IMR-90 (cell line): Measurements from ENCODE around the gene PTHLH. TPM values are rescaled to one million over a fixed set of nuclear protein-coding genes. Genes with fewer than 3 reads are reported as not detected.

Experiments
- ATAC-seq: fragments of 200-7000 bp; cut with Tn5 transposase; 2 replicates; pipeline ENCODE4 v1.9.1; 2020; ENCODE audit warnings: low read depth, mild to moderate bottlenecking, moderate library complexity
- BruUV-seq: library from RNA; stranded (reverse); fragments of 400-500 nt; replicated peaks from 2 replicates; lab custom pipeline; 2021; lab: Mats Ljungman, UMichigan
- CTCF ChIA-PET: fragments of 300-600 bp; formaldehyde crosslinking; extraction: SDS; loops from one replicate; lab custom pipeline; 2021; ENCODE audit warnings: antibody characterized with exemption; lab: Yijun Ruan, JAX
- POLR2A ChIA-PET: fragments of 300-600 bp; sonication (Branson Sonifier 250); formaldehyde crosslinking; loops from one replicate; lab custom pipeline; 2022; ENCODE audit warnings: antibody characterized with exemption; ENCODE audit not compliant: unreplicated experiment; lab: Charles Lee
- DNase-seq: peaks from one replicate; pipeline ENCODE4 v3.0.0; 2013
- H2AFZ ChIP-seq: replicated peaks from 2 replicates; pipeline ENCODE3; 2013; ENCODE audit warnings: low read length, mild to moderate bottlenecking; ENCODE audit not compliant: poor library complexity
- H2AK5ac ChIP-seq: 2 replicates; pipeline ENCODE4 v1.6.1; 2013; ENCODE audit warnings: low read depth, low read length, inconsistent platforms
- H2AK9ac ChIP-seq: replicated peaks from 2 replicates; pipeline ENCODE3; 2013; ENCODE audit warnings: mild to moderate bottlenecking, low read depth, low read length, moderate library complexity; ENCODE audit not compliant: poor library complexity
- H2BK120ac ChIP-seq: 2 replicates; pipeline ENCODE4 v1.6.1; 2013; ENCODE audit warnings: low read depth, low read length, inconsistent platforms
- H2BK15ac ChIP-seq: 3 replicates; pipeline ENCODE4 v1.6.1; 2013; ENCODE audit warnings: low read depth, low read length, inconsistent platforms
- H2BK20ac ChIP-seq: 2 replicates; pipeline ENCODE4 v1.6.1; 2013; ENCODE audit warnings: low read depth, mild to moderate bottlenecking, inconsistent platforms, low read length, moderate library complexity
- H2BK5ac ChIP-seq: 2 replicates; pipeline ENCODE4 v1.6.1; 2013; ENCODE audit warnings: mild to moderate bottlenecking, low read depth, low read length, inconsistent platforms; ENCODE audit not compliant: poor library complexity, severe bottlenecking
- H3K14ac ChIP-seq: replicated peaks from 2 replicates; pipeline ENCODE4 v1.6.1; 2013; ENCODE audit warnings: low read depth, low read length, inconsistent platforms
- H3K18ac ChIP-seq: 2 replicates; pipeline ENCODE4 v1.6.1; 2013; ENCODE audit warnings: low read depth, low read length, control low read depth
- H3K23ac ChIP-seq: 2 replicates; pipeline ENCODE4 v1.6.1; 2013; ENCODE audit warnings: low read depth, low read length, inconsistent platforms
- H3K27ac ChIP-seq: 2 replicates; pipeline ENCODE4 v1.5.1; 2013; ENCODE audit warnings: mild to moderate bottlenecking, control low read depth, low read length; ENCODE audit not compliant: insufficient read depth
- H3K27me3 ChIP-seq: 2 replicates; pipeline ENCODE4 v1.6.1; 2013; ENCODE audit warnings: low read length; ENCODE audit not compliant: control insufficient read depth, insufficient read depth
- H3K36me3 ChIP-seq: 2 replicates; pipeline ENCODE4 v1.6.1; 2013; ENCODE audit warnings: low read length, mixed read lengths; ENCODE audit not compliant: control insufficient read depth, insufficient read depth
- H3K4ac ChIP-seq: 2 replicates; pipeline ENCODE4 v1.6.1; 2013; ENCODE audit warnings: low read depth, low read length, inconsistent platforms
- H3K4me1 ChIP-seq: 2 replicates; pipeline ENCODE4 v1.6.1; 2013; ENCODE audit warnings: low read length, mixed read lengths; ENCODE audit not compliant: control insufficient read depth, insufficient read depth
- H3K4me2 ChIP-seq: 2 replicates; pipeline ENCODE4 v1.6.1; 2013; ENCODE audit warnings: low read depth, mild to moderate bottlenecking, control low read depth, low read length, moderate library complexity
- H3K4me3 ChIP-seq: 2 replicates; pipeline ENCODE4 v1.5.1; 2013; ENCODE audit warnings: low read depth, mild to moderate bottlenecking, control low read depth, low read length, moderate library complexity; ENCODE audit not compliant: insufficient read depth
- H3K56ac ChIP-seq: 2 replicates; pipeline ENCODE4 v1.6.1; 2013; ENCODE audit warnings: low read length, inconsistent platforms; ENCODE audit not compliant: insufficient read depth; ENCODE audit errors: extremely low read depth
- H3K79me1 ChIP-seq, 2 experiments: 2 replicates each; pipeline ENCODE4 v1.6.1; 2013; ENCODE audit warnings: low read length in 2 of 2, inconsistent platforms in 1 of 2, low read depth in 1 of 2
- H3K9ac ChIP-seq: 2 replicates; pipeline ENCODE4 v1.6.1; 2013; ENCODE audit warnings: low read depth, low read length, control low read depth
- H3K9me1 ChIP-seq: 2 replicates; pipeline ENCODE4 v1.6.1; 2013; ENCODE audit warnings: low read length, inconsistent platforms; ENCODE audit not compliant: insufficient read depth
- H3K9me3 ChIP-seq: 2 replicates; pipeline ENCODE4 v1.6.1; 2013; ENCODE audit warnings: low read length; ENCODE audit not compliant: control insufficient read depth, insufficient read depth
- H4K20me1 ChIP-seq: 2 replicates; pipeline ENCODE4 v1.6.1; 2013; ENCODE audit warnings: low read length, inconsistent platforms; ENCODE audit not compliant: insufficient read depth
- H4K5ac ChIP-seq: 2 replicates; pipeline ENCODE4 v1.6.1; 2013; ENCODE audit warnings: mild to moderate bottlenecking, low read depth, low read length, control low read depth
- H4K8ac ChIP-seq, 2 experiments: 2 replicates each; pipeline ENCODE4 v1.6.1; 2013; ENCODE audit warnings: low read depth in 2 of 2, low read length in 2 of 2, control low read depth in 1 of 2, inconsistent platforms in 1 of 2
- H4K91ac ChIP-seq: 2 replicates; pipeline ENCODE4 v1.6.1; 2013; ENCODE audit warnings: low read depth, low read length, inconsistent platforms; ENCODE audit not compliant: insufficient read depth
- BHLHE40 ChIP-seq: fragments of 150-350 bp; IDR thresholded peaks from 2 replicates; pipeline ENCODE4 v1.6.1; 2016; ENCODE audit warnings: mild to moderate bottlenecking, low read depth, low read length
- CHD1 ChIP-seq: IDR thresholded peaks from 2 replicates; pipeline ENCODE4 v1.6.1; 2012; ENCODE audit warnings: low read depth, low read length, improper control_type of control experiment
- FOS ChIP-seq: fragments of 150-350 bp; IDR thresholded peaks from 2 replicates; pipeline ENCODE4 v1.6.1; 2016; ENCODE audit warnings: low read depth, low read length
- MAFK ChIP-seq: IDR thresholded peaks from 2 replicates; pipeline ENCODE4 v1.6.1; 2012; ENCODE audit warnings: low read depth, low read length, improper control_type of control experiment
- MXI1 ChIP-seq: IDR thresholded peaks from 2 replicates; pipeline ENCODE4 v1.6.1; 2012; ENCODE audit warnings: low read depth, mild to moderate bottlenecking, low read length, moderate library complexity, borderline replicate concordance
- NFE2L2 ChIP-seq: fragments of 150-350 bp; IDR thresholded peaks from 2 replicates; pipeline ENCODE4 v1.6.1; 2016; ENCODE audit warnings: low read depth, mild to moderate bottlenecking, low read length
- RAD21 ChIP-seq: IDR thresholded peaks from 2 replicates; pipeline ENCODE4 v1.6.1; 2012; ENCODE audit warnings: low read length, improper control_type of control experiment
- RCOR1 ChIP-seq: IDR thresholded peaks from 2 replicates; pipeline ENCODE4 v1.6.1; 2012; ENCODE audit warnings: mild to moderate bottlenecking, low read length, improper control_type of control experiment; ENCODE audit not compliant: insufficient replicate concordance
- RFX5 ChIP-seq: IDR thresholded peaks from 2 replicates; pipeline ENCODE4 v1.8.0; 2012; ENCODE audit warnings: low read depth, mild to moderate bottlenecking, low read length, moderate library complexity
- SMC3 ChIP-seq: fragments of 150-350 bp; IDR thresholded peaks from 2 replicates; pipeline ENCODE4 v1.6.1; 2016; ENCODE audit warnings: low read depth, mild to moderate bottlenecking, antibody characterized with exemption, low read length, moderate library complexity
- WGBS, 2 experiments: methylation state at CpG; one replicate each; pipeline versions ENCODE4 v1.1.5 to v1.1.7; 2013; ENCODE audit warnings: missing lambda C conversion rate in 2 of 2; ENCODE audit not compliant: insufficient read length in 1 of 2; ENCODE audit errors: extremely low coverage in 2 of 2; 5-methylcytosine and 5-hydroxymethylcytosine counted together
- dilution Hi-C: fragments of 300-500 bp; cut with HindIII; formaldehyde crosslinking; loops from one replicate; pipeline ENCODE4 v1.14.3; 2018; ENCODE audit warnings: low sequenced_read_pairs; ENCODE audit not compliant: unreplicated experiment
- in situ Hi-C: fragments of 300-500 bp; cut with MboI; formaldehyde crosslinking; loops from 3 replicates; pipeline ENCODE4 v1.14.3; 2019; ENCODE audit warnings: low sequenced_read_pairs, inconsistent platforms, mixed read lengths
- intact Hi-C: fragments of 100-400 bp; cut with micrococcal nuclease; formaldehyde crosslinking; loops from 2 replicates; pipeline ENCODE4 v1.10.0; 2022
- polyA plus RNA-seq, 3 experiments: library from polyadenylated mRNA; depleted of rRNA; stranded (reverse); fragments of >200 nt; gene quantifications; 2 replicates each; pipeline ENCODE4 v1.2.3, GENCODE V29; 2012; ENCODE audit warnings: low replicate concordance in 1 of 3
- total RNA-seq: library from RNA; depleted of rRNA; stranded (reverse); fragments of >200 nt; gene quantifications from 2 replicates; pipeline ENCODE4 v1.2.3, GENCODE V29; 2012

The PTHLH gene
- total and polyA plus RNA-seq, 2 of the 4 experiments (the other 2 are of a cell fraction) = 0.36 to 1.3 TPM

DNA sequence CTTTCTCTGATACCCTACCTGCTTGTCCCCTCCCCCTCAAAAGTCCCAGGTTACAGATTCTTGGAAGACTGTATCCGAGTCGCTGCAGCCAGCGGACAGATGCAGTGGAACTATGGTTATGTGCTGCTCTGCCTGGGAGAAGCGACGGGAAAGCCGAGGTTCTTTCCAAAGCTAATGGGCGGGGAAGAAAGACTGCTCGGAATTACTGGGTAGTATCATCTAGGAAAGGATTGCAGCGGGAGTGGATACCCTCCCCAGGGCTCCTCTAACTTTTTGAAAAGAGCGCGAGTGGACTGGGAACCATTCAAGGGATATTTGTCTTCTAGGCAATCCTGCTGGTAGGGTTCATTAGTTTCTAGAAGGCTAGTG, 1.4 kb downstream of the PTHLH start:
- H3K27ac ChIP-seq = no peak overlapping the region
- no peak for ATAC-seq
- POLR2A ChIA-PET = no interaction called here

More for the DNA sequence above, 1.4 kb downstream of the PTHLH start:
- H3K56ac ChIP-seq = no peak overlapping the region
- no peak for DNase-seq
- H3K27me3 ChIP-seq = peaks cover 3% of the 10 kb centered on the region; the same call in 1 of the 2 replicates
- no peak overlapping the region for H2BK15ac ChIP-seq
- no peak overlapping the region for H2BK5ac ChIP-seq
- no peak overlapping the region for H3K14ac ChIP-seq
- no peak overlapping the region for H2AK9ac ChIP-seq
- intact Hi-C loops = no loop called here
- no peak overlapping the region; the same call in 1 of the 2 replicates for H2AK5ac ChIP-seq
- no peak for TF ChIP-seq MAFK
- TF ChIP-seq RAD21 = no peak
- no peak for TF ChIP-seq RCOR1
- no peak for TF ChIP-seq FOS
- no peak for TF ChIP-seq BHLHE40
- no peak for TF ChIP-seq NFE2L2
- TF ChIP-seq SMC3 = no peak
- TF ChIP-seq RFX5 = no peak
- no peak for TF ChIP-seq MXI1
- no peak for TF ChIP-seq CHD1
- no peak overlapping the region for H4K91ac ChIP-seq
- H3K4me1 ChIP-seq = no peaks in the 10 kb centered on the region; the same call in 1 of the 2 replicates
- 19% methylated on average over 4 of the region's 11 CpGs; no CpG with 5 or more reads in 1 of the 2 experiments for WGBS, 2 experiments
- peak overlapping the region; percentile 50; the same call in 1 of the 2 replicates for H3K4me2 ChIP-seq
- in situ Hi-C loops = no loop called here
- no peaks in the 10 kb centered on the region for H4K20me1 ChIP-seq
- H3K36me3 ChIP-seq = no peaks in the 10 kb centered on the region
- no peak overlapping the region for H4K8ac ChIP-seq
- no peak overlapping the region for H2BK120ac ChIP-seq
- no peak overlapping the region; the same call in 1 of the 2 replicates for H2BK20ac ChIP-seq
- peak overlapping the region; percentile 48 for H2AFZ ChIP-seq
- no peaks in the 10 kb centered on the region for H3K79me1 ChIP-seq
- no peak overlapping the region for H3K18ac ChIP-seq
- H3K23ac ChIP-seq = peak overlapping the region; percentile 36; the same call in 1 of the 2 replicates
- dilution Hi-C loops = no loop called here
- no peak overlapping the region for H3K4me3 ChIP-seq
- no TSS peak for BruUV-seq
- no peak overlapping the region; the same call in 1 of the 2 replicates for H3K4ac ChIP-seq
- no peaks in the 10 kb centered on the region for H3K9me3 ChIP-seq
- H4K5ac ChIP-seq = no peak overlapping the region
- CTCF ChIA-PET = no interaction called here
- H3K9me1 ChIP-seq = no peaks in the 10 kb centered on the region; the same call in 1 of the 2 replicates
- H3K9ac ChIP-seq = no peak overlapping the region
